Kidney epithelial cell (primary cell): ENCODE results near the gene POLK. TPM values are rescaled to one million over a fixed set of nuclear protein-coding genes. Genes with fewer than 3 reads are reported as not detected.
A peak's percentile ranks its signal among the peaks of the same experiment; 100 is the strongest.
"Not testable (repeated sequence)": the region's sequence is repeated elsewhere in the genome, so short reads cannot be mapped to it uniquely, and the experiment has no call there.

Experiments
- DNase-seq: peaks from one replicate; pipeline ENCODE4 v3.0.0-alpha.2; 2010; ENCODE audit warnings: low read depth
- H3K27me3 ChIP-seq: 2 replicates; pipeline ENCODE4 v1.6.0; 2011; ENCODE audit warnings: low read length; ENCODE audit not compliant: control insufficient read depth, insufficient read depth
- H3K36me3 ChIP-seq: 2 replicates; pipeline ENCODE4 v1.5.1; 2011; ENCODE audit warnings: low read length; ENCODE audit not compliant: control insufficient read depth, insufficient read depth
- H3K4me3 ChIP-seq: 2 replicates; pipeline ENCODE4 v1.5.1; 2011; ENCODE audit warnings: low read depth, mild to moderate bottlenecking, control low read depth, low read length
- CTCF ChIP-seq: IDR thresholded peaks from 2 replicates; pipeline ENCODE4 v1.5.1; 2011; ENCODE audit warnings: mild to moderate bottlenecking, moderate library complexity, low read length, control low read depth, inconsistent platforms; ENCODE audit not compliant: insufficient read depth, poor library complexity, severe bottlenecking
- total RNA-seq: library from RNA; depleted of rRNA; stranded (reverse); fragments of >200 nt; gene quantifications from 2 replicates; pipeline ENCODE4 v1.2.3, GENCODE V29; 2015

Gene POLK
- total RNA-seq, 1 donor from 2014 or later = 18.6 TPM

DNA sequence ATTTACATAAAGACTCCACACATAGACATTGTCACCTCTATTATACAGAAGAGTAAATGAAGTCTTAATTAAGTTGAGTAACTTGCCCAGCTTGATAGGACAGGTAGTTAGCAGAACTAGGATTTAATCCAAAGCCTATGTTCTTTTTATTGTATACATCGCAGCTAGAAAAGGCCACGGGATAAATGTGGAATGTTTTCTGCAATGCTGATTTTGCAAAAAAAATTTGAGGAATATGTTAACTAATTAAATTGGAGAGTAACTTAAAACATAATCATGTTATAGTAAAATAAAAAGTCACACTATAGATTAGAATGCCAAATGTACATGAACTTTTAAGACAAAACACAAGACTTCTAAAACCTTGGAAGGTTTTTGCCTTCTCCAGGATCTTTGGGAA lies 41.1 kb downstream of the POLK start:
- no peaks in the 10 kb centered on the region for H3K36me3 ChIP-seq
- no peak for TF ChIP-seq CTCF

GRCh38 chr5:75553358-75553757 lies 41.7 kb downstream of the POLK start:
- no peak for DNase-seq

More for the DNA sequence above, 41.1 kb downstream of the POLK start:
- Histone ChIP-seq H3K4me3 (no peak overlapping the region), H3K27me3 (no peaks in the 10 kb centered on the region)
- DNase-seq = no peak

DNA sequence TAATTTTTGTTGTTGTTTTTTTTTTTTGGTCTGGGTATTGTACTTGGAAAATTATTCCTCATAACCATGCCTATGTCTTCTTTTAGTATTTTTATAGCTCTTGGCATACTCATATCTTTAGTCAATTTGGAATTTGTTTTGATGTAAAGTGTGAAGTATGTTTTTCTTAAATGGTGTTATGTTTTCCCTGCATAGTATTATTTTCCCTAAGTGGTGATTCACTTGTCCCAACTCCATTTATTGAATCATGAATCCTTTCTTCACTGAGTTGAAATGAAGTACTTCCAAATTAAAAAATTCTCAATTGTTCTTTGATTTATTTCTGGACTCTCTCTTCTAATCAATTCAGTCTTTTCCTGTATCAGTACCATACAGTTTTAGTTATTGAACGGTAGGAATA lies 46.5 kb downstream of the POLK start:
- Histone ChIP-seq H3K4me3 (no peak overlapping the region), H3K27me3 (no peaks in the 10 kb centered on the region), H3K36me3 (no peaks in the 10 kb centered on the region)
- DNase-seq = no peak
- TF ChIP-seq CTCF = no peak

More at GRCh38 chr5:75553358-75553757, 41.7 kb downstream of the POLK start:
- no peak for TF ChIP-seq CTCF
- Histone ChIP-seq H3K27me3 (no peaks in the 10 kb centered on the region), H3K4me3 (no peak overlapping the region), H3K36me3 (no peaks in the 10 kb centered on the region)

- DNase-seq = no peak
- H3K27me3 ChIP-seq = no peaks in the 10 kb centered on the region
- no peak overlapping the region for H3K4me3 ChIP-seq
- no peaks in the 10 kb centered on the region for H3K36me3 ChIP-seq
- TF ChIP-seq CTCF = no peak
Observed at GRCh38 chr5:75558981-75559632, 47.4 kb downstream of the POLK start.

DNA sequence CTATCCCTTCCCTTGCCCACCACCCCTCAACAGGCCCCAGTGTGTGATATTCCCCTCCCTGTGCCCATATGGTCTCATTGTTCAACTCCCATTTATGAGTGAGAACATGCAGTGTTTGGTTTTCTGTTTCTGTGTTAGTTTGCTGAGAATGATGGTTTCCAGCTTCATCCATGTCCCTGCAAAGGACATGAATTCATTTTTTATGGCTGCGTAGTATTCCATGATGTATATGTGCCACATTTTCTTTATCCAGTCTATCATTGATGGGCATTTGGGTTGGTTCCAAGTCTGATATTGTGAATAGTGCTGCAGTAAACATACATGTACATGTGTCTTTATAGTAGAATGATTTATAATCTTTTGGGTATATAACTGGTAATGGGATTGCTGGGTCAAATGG lies 49.0 kb downstream of the POLK start:
- H3K4me3 ChIP-seq, H3K36me3 ChIP-seq, H3K27me3 ChIP-seq, DNase-seq: not testable (repeated sequence)

- H3K4me3 ChIP-seq, H3K27me3 ChIP-seq, H3K36me3 ChIP-seq: not testable (repeated sequence)
- DNase-seq = peak; percentile 35
Observed at GRCh38 chr5:75565991-75566709, 54.5 kb downstream of the POLK start.
